A549 treated with CpdA at 1 μM for 4 hours (cell line): ENCODE results near the gene COLGALT1. TPM values are rescaled to one million over a fixed set of nuclear protein-coding genes. Genes with fewer than 3 reads are reported as not detected.

Experiments
- total RNA-seq: library from RNA; stranded (reverse); fragments of 200-300 nt; extraction: Qiagen RNA extraction; gene quantifications from 5 replicates; pipeline ENCODE4 v1.2.3, GENCODE V29; 2022; ENCODE audit warnings: low read depth

COLGALT1 gene
- total RNA-seq: 56.1 to 75.0 TPM (median 69.7 TPM) in 5 replicates

DNA sequence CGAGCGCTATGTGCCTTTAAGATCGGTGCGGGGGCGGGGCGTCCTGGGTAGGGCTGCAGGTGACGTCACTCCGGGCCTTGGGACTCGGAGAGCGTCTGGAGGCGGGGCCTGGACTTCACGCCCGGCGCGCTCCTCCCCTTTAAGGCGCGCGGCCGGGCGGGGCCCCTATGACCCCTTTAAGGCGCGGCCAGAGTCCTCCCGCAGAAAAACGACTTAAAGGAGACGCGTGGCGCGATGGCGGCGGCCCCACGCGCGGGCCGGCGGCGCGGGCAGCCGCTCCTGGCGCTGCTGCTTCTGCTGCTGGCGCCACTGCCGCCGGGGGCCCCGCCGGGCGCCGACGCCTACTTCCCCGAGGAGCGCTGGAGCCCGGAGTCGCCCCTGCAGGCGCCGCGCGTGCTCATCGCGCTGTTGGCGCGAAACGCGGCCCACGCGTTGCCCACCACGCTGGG is at the start of gene COLGALT1:
Gene COLGALT1, plus strand, starts transcription at position 170 of the 449 bp plus-strand sequence. Its CDS starts 65 bp downstream, at position 235.

Other genes starting within 250 kb of the COLGALT1 start
- 69.3 to 104 TPM (median 95.7 TPM) in 5 replicates for gene MRPL34, start 249.8 kb upstream of the COLGALT1 start, total RNA-seq
- gene DDA1, start 246.1 kb upstream of the COLGALT1 start, total RNA-seq: 66.5 to 75.4 TPM (median 69.7 TPM) in 5 replicates
- 2.8 to 4.7 TPM (median 4.0 TPM) in 5 replicates for gene ANO8, start 220.8 kb upstream of the COLGALT1 start, total RNA-seq
- gene GTPBP3, start 218.1 kb upstream of the COLGALT1 start, total RNA-seq: 15.7 to 23.4 TPM (median 21.9 TPM) in 5 replicates
- gene PLVAP, start 178.3 kb upstream of the COLGALT1 start, total RNA-seq: not detected in 5 replicates
- gene CCDC194, start 161.5 kb upstream of the COLGALT1 start, total RNA-seq: not detected in 5 replicates
- 0.10 to 0.14 TPM in 2 of 5 replicates, not detected in the others for gene BST2, start 150.0 kb upstream of the COLGALT1 start, total RNA-seq
- 28.2 to 42.0 TPM (median 39.8 TPM) in 5 replicates for gene MVB12A, start 135.6 kb upstream of the COLGALT1 start, total RNA-seq
- gene TMEM221, start 107.0 kb upstream of the COLGALT1 start, total RNA-seq: 0.56 to 0.92 TPM (median 0.74 TPM) in 5 replicates
- gene NXNL1, start 94.7 kb upstream of the COLGALT1 start, total RNA-seq: not detected in 5 replicates
- gene SLC27A1, start 85.1 kb upstream of the COLGALT1 start, total RNA-seq: 2.0 to 3.4 TPM (median 2.8 TPM) in 5 replicates
- gene PGLS, start 44.0 kb upstream of the COLGALT1 start, total RNA-seq: 43.1 to 77.3 TPM (median 74.1 TPM) in 5 replicates
- 1.5 to 2.0 TPM (median 1.7 TPM) in 5 replicates for gene UNC13A, start 132.7 kb downstream of the COLGALT1 start, total RNA-seq
- 29.4 to 36.2 TPM (median 33.8 TPM) in 5 replicates for gene MAP1S, start 163.8 kb downstream of the COLGALT1 start, total RNA-seq
- gene FCHO1, start 195.8 kb downstream of the COLGALT1 start, total RNA-seq: 17.9 to 22.4 TPM (median 19.8 TPM) in 5 replicates
- 3.5 to 4.5 TPM (median 3.9 TPM) in 5 replicates for gene B3GNT3, start 239.5 kb downstream of the COLGALT1 start, total RNA-seq